RWPE2 (cell line): ENCODE results near the gene CAP2.
"Not testable (repeated sequence)": the region's sequence is repeated elsewhere in the genome, so short reads cannot be mapped to it uniquely, and the experiment has no call there.

ENCODE experiments used
- ATAC-seq: fragments of 200-7000 bp; cut with Tn5 transposase; 3 replicates; pipeline ENCODE4 v1.9.1; 2021; ENCODE audit warnings: low read depth
- DNase-seq: peaks from one replicate; pipeline ENCODE4 v3.0.0-alpha.2; 2020; ENCODE audit warnings: low spot score
- H3K27ac ChIP-seq: fragments of 450-650 bp; 2 replicates; pipeline ENCODE4 v1.5.1; 2017; ENCODE audit warnings: mild to moderate bottlenecking; ENCODE audit not compliant: poor library complexity, severe bottlenecking
- H3K27me3 ChIP-seq: fragments of 250-450 bp; sonication (Bioruptor Pico); 2 replicates; pipeline ENCODE4 v1.5.1; 2021; ENCODE audit warnings: mild to moderate bottlenecking, moderate library complexity; ENCODE audit not compliant: insufficient read depth, poor library complexity, severe bottlenecking
- H3K36me3 ChIP-seq: fragments of 250-450 bp; sonication (Bioruptor Pico); 2 replicates; pipeline ENCODE4 v1.5.1; 2020; ENCODE audit warnings: low read depth, mild to moderate bottlenecking, moderate library complexity
- H3K4me1 ChIP-seq: fragments of 250-450 bp; sonication (Bioruptor Pico); 2 replicates; pipeline ENCODE4 v1.5.1; 2021; ENCODE audit warnings: mild to moderate bottlenecking, moderate library complexity; ENCODE audit not compliant: insufficient read depth, poor library complexity, severe bottlenecking
- H3K4me3 ChIP-seq: fragments of 250-450 bp; sonication (Bioruptor Pico); 2 replicates; pipeline ENCODE4 v1.5.1; 2021; ENCODE audit warnings: mild to moderate bottlenecking, moderate library complexity; ENCODE audit not compliant: severe bottlenecking
- H3K9me3 ChIP-seq: fragments of 250-450 bp; sonication (Bioruptor Pico); 2 replicates; pipeline ENCODE4 v1.5.1; 2021; ENCODE audit warnings: mild to moderate bottlenecking, moderate library complexity; ENCODE audit not compliant: severe bottlenecking
- TF ChIP-seq, protein P1 (sequence below): fragments of 450-650 bp; IDR thresholded peaks from one replicate; pipeline ENCODE4 v1.5.1; 2017; ENCODE audit warnings: mild to moderate bottlenecking, moderate library complexity; ENCODE audit not compliant: poor library complexity, severe bottlenecking

CAP2 gene

GRCh38 chr6:17536586-17536985 is 143.2 kb downstream of the CAP2 start:
- no peak for ATAC-seq
- H3K4me1 ChIP-seq: no peaks in the 10 kb centered on the region
- H3K9me3 ChIP-seq: no peaks in the 10 kb centered on the region
- H3K27ac ChIP-seq: no peak overlapping the region
- H3K36me3 ChIP-seq: no peaks in the 10 kb centered on the region
- no peak for DNase-seq
- H3K27me3 ChIP-seq: no peaks in the 10 kb centered on the region
- TF ChIP-seq, protein P1, sequence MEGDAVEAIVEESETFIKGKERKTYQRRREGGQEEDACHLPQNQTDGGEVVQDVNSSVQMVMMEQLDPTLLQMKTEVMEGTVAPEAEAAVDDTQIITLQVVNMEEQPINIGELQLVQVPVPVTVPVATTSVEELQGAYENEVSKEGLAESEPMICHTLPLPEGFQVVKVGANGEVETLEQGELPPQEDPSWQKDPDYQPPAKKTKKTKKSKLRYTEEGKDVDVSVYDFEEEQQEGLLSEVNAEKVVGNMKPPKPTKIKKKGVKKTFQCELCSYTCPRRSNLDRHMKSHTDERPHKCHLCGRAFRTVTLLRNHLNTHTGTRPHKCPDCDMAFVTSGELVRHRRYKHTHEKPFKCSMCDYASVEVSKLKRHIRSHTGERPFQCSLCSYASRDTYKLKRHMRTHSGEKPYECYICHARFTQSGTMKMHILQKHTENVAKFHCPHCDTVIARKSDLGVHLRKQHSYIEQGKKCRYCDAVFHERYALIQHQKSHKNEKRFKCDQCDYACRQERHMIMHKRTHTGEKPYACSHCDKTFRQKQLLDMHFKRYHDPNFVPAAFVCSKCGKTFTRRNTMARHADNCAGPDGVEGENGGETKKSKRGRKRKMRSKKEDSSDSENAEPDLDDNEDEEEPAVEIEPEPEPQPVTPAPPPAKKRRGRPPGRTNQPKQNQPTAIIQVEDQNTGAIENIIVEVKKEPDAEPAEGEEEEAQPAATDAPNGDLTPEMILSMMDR: no peak
- no peak overlapping the region for H3K4me3 ChIP-seq

DNA sequence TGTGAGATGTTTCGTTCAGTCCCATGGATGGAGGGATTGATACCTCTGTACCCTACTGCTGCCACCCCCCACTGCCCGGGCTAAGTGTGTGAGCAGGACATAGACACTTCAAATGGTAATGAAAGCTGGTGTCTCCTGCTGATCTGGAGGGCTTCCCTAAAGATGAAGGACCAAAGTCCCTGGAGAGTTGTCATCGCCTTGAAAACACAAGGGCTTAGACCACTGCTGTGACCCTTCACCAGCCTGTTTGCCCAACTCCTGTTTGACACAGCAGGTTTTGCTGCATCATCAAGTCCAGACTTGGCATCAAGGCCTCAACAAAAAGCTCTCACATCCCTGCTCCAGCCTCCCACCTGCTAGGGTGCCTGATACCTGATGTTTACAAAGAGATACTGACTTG is 148.8 kb downstream of the CAP2 start:
- no peaks in the 10 kb centered on the region for H3K27me3 ChIP-seq
- no peak overlapping the region for H3K4me3 ChIP-seq
- no peak for ATAC-seq
- H3K27ac ChIP-seq: no peak overlapping the region
- DNase-seq: no peak
- peaks cover 7% of the 10 kb centered on the region for H3K36me3 ChIP-seq
- TF ChIP-seq, protein P1: no peak
- H3K4me1 ChIP-seq: no peaks in the 10 kb centered on the region
- no peaks in the 10 kb centered on the region for H3K9me3 ChIP-seq

GRCh38 chr6:17545681-17546080 is 152.3 kb downstream of the CAP2 start:
- DNase-seq, ATAC-seq: not testable (repeated sequence)

GRCh38 chr6:17551383-17551958 is 158.1 kb downstream of the CAP2 start:
- H3K27me3 ChIP-seq: no peaks in the 10 kb centered on the region
- TF ChIP-seq, protein P1: no peak

More at GRCh38 chr6:17545681-17546080, 152.3 kb downstream of the CAP2 start:
- not testable (repeated sequence) for H3K27ac ChIP-seq, H3K27me3 ChIP-seq, H3K36me3 ChIP-seq, H3K9me3 ChIP-seq, H3K4me1 ChIP-seq, H3K4me3 ChIP-seq

DNA sequence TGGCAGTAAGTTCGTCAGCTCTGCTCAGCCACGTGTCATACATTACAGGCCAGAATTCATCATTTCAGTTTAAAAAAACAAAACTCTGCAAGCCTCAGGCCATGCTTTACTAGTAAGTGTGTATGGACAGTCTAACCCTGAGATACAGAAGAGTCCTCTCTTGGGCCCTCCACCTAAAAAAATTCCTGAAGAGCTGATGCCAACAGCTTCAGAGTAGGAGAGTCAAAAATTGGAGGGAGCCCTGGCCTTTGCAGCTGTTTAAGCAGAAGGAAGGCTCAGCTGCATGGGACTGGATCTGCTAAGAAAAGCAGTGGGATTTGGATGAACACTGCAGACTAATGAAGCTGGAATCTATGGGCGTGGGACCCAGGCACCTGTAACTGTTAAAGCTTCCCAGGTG is 159.5 kb downstream of the CAP2 start:
- ATAC-seq (no peak), DNase-seq (no peak)
- Histone ChIP-seq H3K9me3 (no peaks in the 10 kb centered on the region), H3K27me3 (no peaks in the 10 kb centered on the region), H3K36me3 (no peaks in the 10 kb centered on the region), H3K27ac (no peak overlapping the region), H3K4me1 (no peaks in the 10 kb centered on the region), H3K4me3 (no peak overlapping the region)
- TF ChIP-seq, protein P1: no peak

More at GRCh38 chr6:17551383-17551958, 158.1 kb downstream of the CAP2 start:
- H3K27ac ChIP-seq: no peak overlapping the region
- H3K4me1 ChIP-seq: no peaks in the 10 kb centered on the region
- no peak overlapping the region for H3K4me3 ChIP-seq
- no peaks in the 10 kb centered on the region for H3K36me3 ChIP-seq
- DNase-seq (no peak), ATAC-seq (no peak)
- no peaks in the 10 kb centered on the region for H3K9me3 ChIP-seq
